IMR-90 (cell line): ENCODE results near the gene RXFP3.

Experiments
- BHLHE40 ChIP-seq: fragments of 150-350 bp; IDR thresholded peaks from 2 replicates; pipeline ENCODE4 v1.6.1; 2016; ENCODE audit warnings: mild to moderate bottlenecking, low read depth, low read length
- CEBPB ChIP-seq: IDR thresholded peaks from 2 replicates; pipeline ENCODE4 v1.6.1; 2012; ENCODE audit warnings: low read depth, low read length, improper control_type of control experiment
- MAZ ChIP-seq: IDR thresholded peaks from 2 replicates; pipeline ENCODE4 v1.6.1; 2012; ENCODE audit warnings: low read depth, mild to moderate bottlenecking, low read length, improper control_type of control experiment, moderate library complexity, borderline replicate concordance
- POLR2A ChIP-seq: IDR thresholded peaks from 2 replicates; pipeline ENCODE4 v1.6.1; 2012; ENCODE audit warnings: mild to moderate bottlenecking, low read depth, low read length
- RAD21 ChIP-seq: IDR thresholded peaks from 2 replicates; pipeline ENCODE4 v1.6.1; 2012; ENCODE audit warnings: low read length, improper control_type of control experiment
- TF ChIP-seq, protein P1 (sequence below): conservative IDR thresholded peaks from 2 replicates; pipeline ENCODE4 v1.5.1; 2012; ENCODE audit warnings: mild to moderate bottlenecking, low read depth, low read length, improper control_type of control experiment
- TF ChIP-seq, protein P2 (sequence below): fragments of 150-350 bp; IDR thresholded peaks from 2 replicates; pipeline ENCODE4 v1.6.1; 2017; ENCODE audit warnings: mild to moderate bottlenecking, antibody characterized with exemption, low read length, low read depth

DNA sequence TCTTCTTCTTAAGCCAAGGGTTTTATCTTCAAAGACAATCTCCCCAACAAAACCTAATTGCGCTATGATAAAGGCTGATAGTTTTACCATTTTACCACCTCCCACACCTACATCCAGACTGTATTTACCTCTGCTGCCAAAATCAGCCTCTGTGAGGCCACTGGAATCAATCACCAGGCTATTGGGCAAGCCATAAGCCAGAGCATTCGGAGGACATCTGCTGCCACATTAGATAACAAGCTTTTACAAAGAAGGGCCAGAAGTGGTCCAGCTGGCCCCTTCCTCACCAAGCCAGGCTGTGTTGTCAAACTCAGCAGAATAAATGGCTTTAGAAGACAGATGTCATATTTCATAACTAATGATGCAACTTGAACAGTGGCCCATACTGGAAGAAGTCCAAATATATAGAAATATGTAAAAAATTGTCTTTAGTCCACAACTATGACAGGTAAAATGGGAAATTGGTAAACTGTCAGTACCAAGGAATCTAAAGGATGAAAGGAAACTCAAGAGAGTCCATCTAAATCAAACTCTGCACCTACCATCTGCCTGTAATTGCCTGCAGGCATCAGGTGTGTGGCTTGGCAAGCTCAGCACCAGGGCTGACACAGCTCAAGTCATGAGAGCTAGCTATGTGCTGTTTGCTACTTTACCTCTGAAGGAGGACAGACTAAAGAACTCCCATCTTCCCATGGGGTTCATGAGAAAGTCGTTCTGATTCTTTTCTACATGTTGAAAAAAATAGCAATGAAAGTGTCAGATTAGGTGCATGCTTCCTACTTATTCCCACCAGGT is 32.2 kb downstream of the RXFP3 start:
- TF ChIP-seq, protein P1, sequence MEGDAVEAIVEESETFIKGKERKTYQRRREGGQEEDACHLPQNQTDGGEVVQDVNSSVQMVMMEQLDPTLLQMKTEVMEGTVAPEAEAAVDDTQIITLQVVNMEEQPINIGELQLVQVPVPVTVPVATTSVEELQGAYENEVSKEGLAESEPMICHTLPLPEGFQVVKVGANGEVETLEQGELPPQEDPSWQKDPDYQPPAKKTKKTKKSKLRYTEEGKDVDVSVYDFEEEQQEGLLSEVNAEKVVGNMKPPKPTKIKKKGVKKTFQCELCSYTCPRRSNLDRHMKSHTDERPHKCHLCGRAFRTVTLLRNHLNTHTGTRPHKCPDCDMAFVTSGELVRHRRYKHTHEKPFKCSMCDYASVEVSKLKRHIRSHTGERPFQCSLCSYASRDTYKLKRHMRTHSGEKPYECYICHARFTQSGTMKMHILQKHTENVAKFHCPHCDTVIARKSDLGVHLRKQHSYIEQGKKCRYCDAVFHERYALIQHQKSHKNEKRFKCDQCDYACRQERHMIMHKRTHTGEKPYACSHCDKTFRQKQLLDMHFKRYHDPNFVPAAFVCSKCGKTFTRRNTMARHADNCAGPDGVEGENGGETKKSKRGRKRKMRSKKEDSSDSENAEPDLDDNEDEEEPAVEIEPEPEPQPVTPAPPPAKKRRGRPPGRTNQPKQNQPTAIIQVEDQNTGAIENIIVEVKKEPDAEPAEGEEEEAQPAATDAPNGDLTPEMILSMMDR: no peak
- no peak for TF ChIP-seq POLR2A
- TF ChIP-seq BHLHE40: no peak
- TF ChIP-seq MAZ: no peak
- no peak for TF ChIP-seq CEBPB
- TF ChIP-seq RAD21: no peak
- TF ChIP-seq, protein P2, sequence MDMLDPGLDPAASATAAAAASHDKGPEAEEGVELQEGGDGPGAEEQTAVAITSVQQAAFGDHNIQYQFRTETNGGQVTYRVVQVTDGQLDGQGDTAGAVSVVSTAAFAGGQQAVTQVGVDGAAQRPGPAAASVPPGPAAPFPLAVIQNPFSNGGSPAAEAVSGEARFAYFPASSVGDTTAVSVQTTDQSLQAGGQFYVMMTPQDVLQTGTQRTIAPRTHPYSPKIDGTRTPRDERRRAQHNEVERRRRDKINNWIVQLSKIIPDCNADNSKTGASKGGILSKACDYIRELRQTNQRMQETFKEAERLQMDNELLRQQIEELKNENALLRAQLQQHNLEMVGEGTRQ: no peak
